Glomerular endothelial cell (primary cell): ENCODE measurements around the gene EPB41L1. TPM values are rescaled to one million over a fixed set of nuclear protein-coding genes. Genes with fewer than 3 reads are reported as not detected.

ENCODE experiments used
- DNase-seq: peaks from one replicate; pipeline ENCODE4 v3.0.0-alpha.2; 2011; ENCODE audit warnings: low read depth, low spot score; ENCODE audit errors: extremely low read depth
- total RNA-seq: library from RNA; depleted of rRNA; stranded (reverse); fragments of >200 nt; gene quantifications from 2 replicates; pipeline ENCODE4 v1.2.3, GENCODE V29; 2015

EPB41L1 gene
- total RNA-seq, 1 donor from 2014 or later, result 26.0 TPM

GRCh38 chr20:36217226-36217625, 62.7 kb downstream of the EPB41L1 start:
- no peak for DNase-seq

- no peak for DNase-seq
Measured at GRCh38 chr20:36218380-36219064, 64.0 kb downstream of the EPB41L1 start.

GRCh38 chr20:36219671-36220220, 65.2 kb downstream of the EPB41L1 start:
- no peak for DNase-seq

- DNase-seq, result no peak
Measured at GRCh38 chr20:36225666-36226065, 71.1 kb downstream of the EPB41L1 start.

- no peak for DNase-seq
Measured at GRCh38 chr20:36228770-36229169, 74.2 kb downstream of the EPB41L1 start.

GRCh38 chr20:36230019-36230418, 75.5 kb downstream of the EPB41L1 start:
- DNase-seq, result no peak

GRCh38 chr20:36231331-36231730, 76.8 kb downstream of the EPB41L1 start:
- DNase-seq, result no peak

GRCh38 chr20:36234771-36235320, 80.3 kb downstream of the EPB41L1 start:
- no peak for DNase-seq

- DNase-seq, result peak; percentile 22
Measured at GRCh38 chr20:36235892-36236785, 81.6 kb downstream of the EPB41L1 start, which contains the start of gene AAR2. AAR2 (plus strand) TSS chr20:36236478; CDS start chr20:36239869, 3,391 bp downstream.

- no peak for DNase-seq
Measured at GRCh38 chr20:36236786-36237121, 82.2 kb downstream of the EPB41L1 start.

- no peak for DNase-seq
Measured at GRCh38 chr20:36237477-36237876, 82.9 kb downstream of the EPB41L1 start.

- DNase-seq, result no peak
Measured at GRCh38 chr20:36238153-36238552, 83.6 kb downstream of the EPB41L1 start.

GRCh38 chr20:36238760-36239159, 84.2 kb downstream of the EPB41L1 start:
- no peak for DNase-seq

- DNase-seq, result no peak
Measured at GRCh38 chr20:36240076-36240475, 85.5 kb downstream of the EPB41L1 start.

GRCh38 chr20:36241678-36242077, 87.1 kb downstream of the EPB41L1 start:
- DNase-seq, result no peak

- no peak for DNase-seq
Measured at GRCh38 chr20:36243726-36244125, 89.2 kb downstream of the EPB41L1 start.

GRCh38 chr20:36246401-36246800, 91.9 kb downstream of the EPB41L1 start:
- DNase-seq, result no peak

GRCh38 chr20:36248836-36249235, 94.3 kb downstream of the EPB41L1 start:
- DNase-seq, result no peak

- no peak for DNase-seq
Measured at GRCh38 chr20:36249450-36249849, 94.9 kb downstream of the EPB41L1 start.

GRCh38 chr20:36251426-36251825, 96.9 kb downstream of the EPB41L1 start:
- DNase-seq, result no peak

- no peak for DNase-seq
Measured at GRCh38 chr20:36252511-36252910, 98.0 kb downstream of the EPB41L1 start.
